GM12801 (cell line): ENCODE measurements around the gene SLC1A1.

Source experiments
- TF ChIP-seq, protein P1 (sequence below): IDR thresholded peaks from one replicate; pipeline ENCODE4 v1.5.1; 2011; ENCODE audit warnings: control low read depth; ENCODE audit not compliant: insufficient read length; ENCODE audit errors: extremely low read depth

SLC1A1 gene

DNA sequence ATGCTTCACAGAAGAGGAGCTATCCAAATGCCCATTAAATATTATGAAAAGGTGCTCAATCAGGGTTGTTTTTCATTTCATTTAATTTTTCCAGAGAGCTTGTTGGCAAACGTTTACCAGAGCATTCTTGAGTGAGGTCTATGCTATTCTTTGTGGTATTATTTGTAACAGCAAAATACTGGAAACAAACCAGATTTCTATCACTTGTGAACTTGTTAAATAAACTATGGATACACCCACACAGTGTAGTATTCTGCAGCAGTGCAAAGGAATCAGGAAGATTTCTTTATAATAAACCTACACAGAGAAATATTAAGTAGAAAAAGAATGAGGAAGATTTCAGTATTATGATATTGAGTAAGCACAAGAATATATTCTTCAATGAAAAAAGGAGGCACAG lies 15.0 kb upstream of the SLC1A1 start:
- TF ChIP-seq, protein P1, sequence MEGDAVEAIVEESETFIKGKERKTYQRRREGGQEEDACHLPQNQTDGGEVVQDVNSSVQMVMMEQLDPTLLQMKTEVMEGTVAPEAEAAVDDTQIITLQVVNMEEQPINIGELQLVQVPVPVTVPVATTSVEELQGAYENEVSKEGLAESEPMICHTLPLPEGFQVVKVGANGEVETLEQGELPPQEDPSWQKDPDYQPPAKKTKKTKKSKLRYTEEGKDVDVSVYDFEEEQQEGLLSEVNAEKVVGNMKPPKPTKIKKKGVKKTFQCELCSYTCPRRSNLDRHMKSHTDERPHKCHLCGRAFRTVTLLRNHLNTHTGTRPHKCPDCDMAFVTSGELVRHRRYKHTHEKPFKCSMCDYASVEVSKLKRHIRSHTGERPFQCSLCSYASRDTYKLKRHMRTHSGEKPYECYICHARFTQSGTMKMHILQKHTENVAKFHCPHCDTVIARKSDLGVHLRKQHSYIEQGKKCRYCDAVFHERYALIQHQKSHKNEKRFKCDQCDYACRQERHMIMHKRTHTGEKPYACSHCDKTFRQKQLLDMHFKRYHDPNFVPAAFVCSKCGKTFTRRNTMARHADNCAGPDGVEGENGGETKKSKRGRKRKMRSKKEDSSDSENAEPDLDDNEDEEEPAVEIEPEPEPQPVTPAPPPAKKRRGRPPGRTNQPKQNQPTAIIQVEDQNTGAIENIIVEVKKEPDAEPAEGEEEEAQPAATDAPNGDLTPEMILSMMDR: no peak

DNA sequence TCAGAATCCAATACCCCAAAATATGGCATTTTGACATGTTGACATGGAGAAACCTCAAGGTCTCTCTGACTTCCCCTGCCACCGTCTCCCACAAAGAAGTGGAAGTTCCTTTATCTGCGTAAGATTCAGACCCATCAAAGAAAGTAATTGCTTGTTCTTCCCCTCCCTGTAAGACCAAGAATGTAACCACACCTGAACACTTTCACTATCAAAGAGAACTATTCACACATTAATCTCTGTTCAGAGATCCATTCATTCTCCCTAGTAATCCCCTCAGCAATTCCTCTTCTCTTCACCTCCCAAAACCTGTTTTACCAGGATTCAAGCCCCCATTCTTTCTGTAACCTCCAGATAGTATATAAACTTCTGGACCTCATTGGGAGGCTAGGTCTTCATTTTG lies 4.1 kb upstream of the SLC1A1 start:
- TF ChIP-seq, protein P1: no peak

DNA sequence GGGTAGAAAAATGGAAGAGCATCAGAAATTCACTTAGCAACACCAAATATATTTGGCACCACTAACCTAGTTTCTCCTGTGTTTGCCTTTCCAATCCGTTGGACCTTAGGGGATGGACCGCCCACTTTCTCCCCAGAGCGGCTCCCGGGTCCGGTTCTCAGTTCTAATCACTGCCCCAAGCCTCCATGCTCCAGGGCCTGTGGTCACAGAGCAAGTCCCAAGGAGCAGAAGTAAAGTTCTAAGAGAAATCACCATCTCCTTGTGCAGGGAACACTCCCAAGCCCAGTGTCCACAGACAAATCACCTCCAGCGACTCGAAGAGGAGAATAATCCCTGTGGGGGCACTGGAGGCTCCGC lies 728 bp upstream of the SLC1A1 start:
- TF ChIP-seq, protein P1: no peak

DNA sequence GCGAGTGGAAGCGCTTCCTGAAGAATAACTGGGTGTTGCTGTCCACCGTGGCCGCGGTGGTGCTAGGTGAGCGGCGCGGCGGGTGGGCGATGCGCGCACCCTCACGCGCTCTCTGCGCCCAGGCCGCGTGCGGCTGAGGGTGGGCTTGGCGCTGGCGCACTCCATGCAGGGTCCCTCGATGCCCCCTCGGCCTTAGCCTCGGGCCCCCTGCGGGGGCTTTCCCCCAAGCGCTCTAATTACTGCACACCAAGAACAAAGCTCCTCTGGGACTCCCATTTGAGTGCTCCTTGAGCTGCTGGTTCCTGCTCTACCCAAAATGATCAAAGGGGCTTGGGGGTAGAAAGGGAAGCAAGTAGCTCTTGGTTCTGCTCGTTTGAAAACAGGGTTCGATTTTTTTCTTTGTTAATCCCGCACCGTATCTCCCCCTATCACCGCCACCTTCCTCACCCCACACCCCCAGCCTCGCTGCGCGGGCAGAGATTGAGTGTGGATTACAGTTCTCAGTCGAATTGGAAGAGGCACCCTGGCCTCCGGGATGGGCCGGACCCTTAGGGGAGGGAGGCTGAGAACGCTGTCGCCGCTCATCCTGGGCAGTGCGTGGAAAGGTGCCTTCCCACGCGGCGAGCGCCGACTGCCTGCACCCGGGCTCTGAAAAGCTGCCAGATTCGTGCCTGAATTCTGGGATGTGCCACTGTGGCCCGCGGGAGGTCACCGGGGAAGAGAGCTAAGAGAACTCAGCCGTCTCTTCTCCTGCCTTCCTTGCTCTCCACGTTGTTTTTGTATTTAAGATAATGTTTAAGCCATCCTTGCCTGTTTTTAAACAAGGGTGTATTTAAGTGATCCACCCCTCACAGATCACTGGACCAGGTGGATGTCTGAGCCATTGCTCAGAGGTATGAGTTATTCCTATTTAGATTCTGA lies 697 bp downstream of the SLC1A1 start:
- TF ChIP-seq, protein P1: no peak

DNA sequence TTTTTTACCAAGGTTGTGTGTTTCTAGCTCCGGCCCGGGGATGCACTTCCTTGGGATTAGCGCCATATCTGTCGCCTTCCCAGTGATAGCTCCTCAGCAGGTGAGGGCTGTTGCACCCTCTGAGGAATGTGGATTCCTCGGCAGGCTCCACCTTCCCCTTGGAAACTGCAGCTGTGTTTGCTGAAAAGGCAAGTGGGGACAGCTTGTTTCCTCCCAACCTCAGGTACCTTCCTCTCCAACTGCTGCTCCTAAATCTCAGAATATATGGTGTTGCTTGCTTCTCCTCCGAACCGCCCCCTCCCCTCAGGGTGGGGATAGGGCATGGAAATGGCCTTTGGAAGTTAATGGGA lies 1.3 kb downstream of the SLC1A1 start:
- TF ChIP-seq, protein P1: no peak

DNA sequence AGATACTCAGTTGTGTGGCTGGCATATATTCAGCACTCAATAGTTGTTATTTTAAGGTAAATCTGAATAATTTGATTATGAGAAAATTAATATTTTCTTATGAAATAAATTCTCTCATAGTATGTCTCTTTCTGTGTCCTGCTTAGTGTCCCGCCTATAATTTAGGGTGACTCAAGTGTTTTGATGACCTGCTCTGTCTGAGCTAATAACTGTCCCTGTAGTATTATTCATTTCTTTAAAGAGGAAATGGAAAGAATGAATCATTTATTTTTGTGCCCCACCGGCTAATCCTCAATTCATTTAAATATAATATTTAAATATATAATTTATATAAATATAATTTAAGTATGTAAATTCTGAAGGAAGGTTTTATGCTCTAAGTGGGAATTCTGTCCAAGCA lies 4.1 kb downstream of the SLC1A1 start:
- TF ChIP-seq, protein P1: no peak

DNA sequence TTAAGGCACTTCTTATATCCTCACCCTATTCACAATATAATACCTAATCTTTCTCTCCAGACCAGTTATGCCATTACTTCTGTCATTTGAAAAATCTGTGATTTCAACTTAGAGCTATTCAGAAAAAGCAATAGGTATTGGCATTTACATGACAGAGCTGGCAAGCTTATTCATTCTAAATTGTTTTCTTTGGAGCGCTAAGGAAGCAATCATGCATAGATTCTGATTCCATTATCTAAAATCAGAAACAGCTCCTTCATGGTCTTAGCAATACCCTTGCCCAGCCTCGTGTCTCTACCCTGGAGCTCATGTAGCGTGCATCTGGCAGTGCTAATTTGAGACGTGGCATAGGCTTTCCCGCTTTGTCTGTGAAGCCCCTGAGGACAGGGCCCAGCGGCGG lies 4.5 kb downstream of the SLC1A1 start:
- TF ChIP-seq, protein P1: no peak

DNA sequence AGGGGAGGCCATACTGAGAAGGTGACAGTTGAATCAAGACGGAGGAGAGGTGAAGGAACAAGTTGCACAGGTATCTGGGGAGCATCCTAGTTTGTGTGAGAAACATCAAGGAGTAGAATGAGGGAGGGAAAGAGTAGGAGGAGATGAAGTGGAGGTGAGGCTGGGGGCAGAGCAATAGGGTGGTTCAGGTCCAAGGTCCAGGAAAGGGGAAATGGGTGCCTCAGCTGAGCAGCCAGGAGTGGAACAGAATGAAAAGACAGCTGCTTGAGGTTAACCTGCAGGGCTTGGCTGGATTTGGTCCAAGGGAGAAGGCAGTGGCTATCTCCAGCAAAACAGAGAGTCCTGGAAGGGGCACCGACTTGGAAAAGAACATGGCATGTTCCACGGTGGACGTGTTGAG lies 5.3 kb downstream of the SLC1A1 start:
- TF ChIP-seq, protein P1: no peak
